HG03135 (cell line): ENCODE results near the gene JMJD4.
"Not testable (repeated sequence)": the region's sequence is repeated elsewhere in the genome, so short reads cannot be mapped to it uniquely, and the experiment has no call there.

Experiments used
- ATAC-seq: cut with Tn5 transposase; IDR thresholded peaks from one replicate; pipeline ENCODE4 v1.9.1; 2021; ENCODE audit warnings: mild to moderate bottlenecking, moderate library complexity; ENCODE audit not compliant: unreplicated experiment

The JMJD4 gene

GRCh38 chr1:227701631-227702030 lies 33.5 kb downstream of the JMJD4 start:
- ATAC-seq = not testable (repeated sequence)

- ATAC-seq = no peak
Observed at GRCh38 chr1:227697321-227697864, 37.7 kb downstream of the JMJD4 start.

- ATAC-seq = no peak
Observed at GRCh38 chr1:227685807-227686206, 49.3 kb downstream of the JMJD4 start.
